ENCODE data around the gene NKD1.

The NKD1 gene

DNA sequence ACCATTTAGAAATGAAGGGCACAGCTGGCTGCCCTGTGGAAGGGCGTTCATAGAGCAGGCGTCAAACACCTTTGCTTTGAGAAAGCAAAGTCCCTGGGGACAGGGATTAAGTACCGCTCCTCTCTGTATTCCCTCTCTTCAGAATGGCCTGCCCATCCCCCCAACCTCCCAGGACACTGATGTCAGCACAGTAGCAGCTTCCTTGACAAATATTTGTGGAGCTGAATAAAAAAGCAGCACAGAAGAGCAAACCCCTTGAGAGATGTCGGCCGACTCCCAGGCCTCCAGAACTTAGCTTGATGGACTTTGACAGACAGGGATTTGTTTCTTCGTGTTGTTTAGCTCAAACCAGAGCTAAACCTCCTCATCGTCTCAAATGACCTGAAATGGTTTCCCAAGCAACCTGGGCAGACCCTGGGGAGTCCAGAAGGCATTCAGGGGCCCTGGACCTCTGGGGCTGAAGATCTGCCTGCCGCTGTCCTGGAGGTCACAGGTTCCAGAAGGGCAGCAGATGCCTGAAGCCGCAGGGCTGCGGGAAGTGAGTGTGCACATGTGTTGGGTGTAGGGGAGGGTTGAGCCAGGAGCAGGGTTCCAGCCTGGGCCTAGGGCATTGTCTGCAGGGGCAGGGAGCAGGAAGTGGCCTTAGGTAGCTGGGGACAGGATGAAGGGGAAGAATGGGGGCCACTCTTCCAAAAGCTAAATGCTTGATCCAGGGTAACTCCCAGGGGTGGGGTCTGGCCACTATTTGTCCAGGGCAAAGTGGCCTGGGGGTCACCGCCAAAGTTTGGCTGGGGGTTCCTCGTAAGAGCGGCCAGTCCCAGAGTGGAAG lies 42.3 kb upstream of the NKD1 start:
- no peak overlapping the region for H3K9ac ChIP-seq (ENCODE audit: low read length in 2 of 2)
- H3K4me3 ChIP-seq (ENCODE audit: low read length in 2 of 2) = no peak overlapping the region
- H3K27ac ChIP-seq (ENCODE audit: low read length) = no peak overlapping the region
- no peaks in the 10 kb centered on the region for H3K9me3 ChIP-seq (ENCODE audit: control insufficient read depth in 2 of 2, low read length in 2 of 2)
- no peaks in the 10 kb centered on the region for H3K27me3 ChIP-seq (ENCODE audit: control insufficient read depth in 1 of 2, insufficient read depth in 2 of 2, low read length in 2 of 2)
- no peaks in the 10 kb centered on the region for H3K4me1 ChIP-seq (ENCODE audit: control insufficient read depth, insufficient read depth, low read length)
- H3K36me3 ChIP-seq (ENCODE audit: control insufficient read depth in 2 of 2, insufficient read depth in 2 of 2, low read length in 2 of 2) = no peaks in the 10 kb centered on the region

- Histone ChIP-seq H3K4me1 (ENCODE audit: control insufficient read depth, insufficient read depth, low read length) (no peaks in the 10 kb centered on the region), H3K9me3 (ENCODE audit: control insufficient read depth in 2 of 2, low read length in 2 of 2) (no peaks in the 10 kb centered on the region), H3K27me3 (ENCODE audit: control insufficient read depth in 1 of 2, insufficient read depth in 2 of 2, low read length in 2 of 2) (no peaks in the 10 kb centered on the region)
These were observed 41.7 kb upstream of the NKD1 start for GRCh38 chr16:50506543-50506937.

DNA sequence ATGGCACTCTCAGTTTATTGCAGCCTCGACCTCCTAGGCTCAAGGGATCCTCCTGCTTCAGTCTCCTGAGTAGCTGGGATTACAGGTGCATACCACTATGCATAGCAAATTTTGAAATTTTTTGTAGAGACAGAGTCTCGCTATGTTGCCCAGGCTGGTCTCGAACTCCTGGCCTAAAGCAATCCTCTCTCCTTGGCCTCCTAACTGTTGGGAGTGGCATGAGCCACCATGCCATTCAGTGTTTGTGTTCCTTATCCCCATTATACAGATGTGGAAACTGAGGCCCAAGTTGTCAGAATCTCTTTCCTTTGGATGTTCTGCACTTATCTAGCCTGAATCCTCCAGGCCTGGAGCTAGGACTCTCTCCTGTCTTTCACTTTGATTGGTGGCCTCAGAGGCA lies 40.8 kb upstream of the NKD1 start:
- Histone ChIP-seq H3K36me3 (ENCODE audit: control insufficient read depth in 2 of 2, insufficient read depth in 2 of 2, low read length in 2 of 2) (no peaks in the 10 kb centered on the region), H3K9me3 (ENCODE audit: control insufficient read depth in 2 of 2, low read length in 2 of 2) (peaks cover 0 to under 1% of the 10 kb centered on the region in 2 donors), H3K27me3 (ENCODE audit: control insufficient read depth in 1 of 2, insufficient read depth in 2 of 2, low read length in 2 of 2) (no peaks in the 10 kb centered on the region), H3K4me3 (ENCODE audit: low read length in 2 of 2) (no peak overlapping the region), H3K27ac (ENCODE audit: low read length) (no peak overlapping the region), H3K4me1 (ENCODE audit: control insufficient read depth, insufficient read depth, low read length) (no peaks in the 10 kb centered on the region), H3K9ac (ENCODE audit: low read length in 2 of 2) (no peak overlapping the region)

More at GRCh38 chr16:50506543-50506937, 41.7 kb upstream of the NKD1 start:
- H3K9ac ChIP-seq (ENCODE audit: low read length in 2 of 2) = no peak overlapping the region
- no peak overlapping the region for H3K27ac ChIP-seq (ENCODE audit: low read length)
- H3K4me3 ChIP-seq (ENCODE audit: low read length in 2 of 2) = no peak overlapping the region
- no peaks in the 10 kb centered on the region for H3K36me3 ChIP-seq (ENCODE audit: control insufficient read depth in 2 of 2, insufficient read depth in 2 of 2, low read length in 2 of 2)

DNA sequence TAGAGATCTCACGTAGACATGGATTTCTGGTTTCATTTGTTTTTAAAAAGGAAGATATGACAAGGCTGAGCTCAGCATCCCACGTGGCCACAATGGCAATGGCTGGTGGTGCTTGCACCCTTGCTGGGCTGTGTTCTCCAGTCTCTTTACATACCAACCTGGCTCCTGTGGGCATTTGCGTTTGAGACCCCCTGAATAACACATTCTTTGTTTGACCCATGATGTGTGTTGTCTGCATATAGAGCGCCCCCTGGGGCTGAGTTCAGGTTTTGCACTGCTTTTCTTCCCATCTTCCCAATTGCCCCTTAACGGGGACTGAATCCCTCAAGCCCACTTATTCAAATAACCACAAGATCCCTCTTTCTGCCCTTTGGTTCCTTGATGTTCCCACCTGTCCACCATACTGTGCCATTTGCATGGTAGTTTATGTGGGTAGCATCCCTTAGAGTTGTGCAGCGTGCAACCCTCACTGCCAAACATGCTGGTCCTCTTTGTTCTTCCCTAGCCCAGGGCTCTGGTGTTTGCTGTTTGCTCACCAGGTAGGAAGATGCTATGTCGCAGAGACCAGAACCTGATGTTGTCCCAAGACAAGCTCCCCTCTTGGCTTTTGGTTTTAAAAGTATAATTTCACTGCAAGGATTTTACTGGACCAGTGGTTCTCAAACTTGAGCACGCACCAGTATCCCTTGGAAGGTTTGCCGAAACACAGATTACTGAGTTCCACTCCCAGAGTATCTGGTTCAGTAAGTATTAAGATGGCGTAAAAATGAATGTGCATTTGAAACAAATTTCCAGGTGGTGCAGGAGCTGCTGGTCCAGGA lies 38.5 kb upstream of the NKD1 start:
- H3K36me3 ChIP-seq (ENCODE audit: control insufficient read depth in 2 of 2, insufficient read depth in 2 of 2, low read length in 2 of 2) = no peaks in the 10 kb centered on the region
- no peaks in the 10 kb centered on the region for H3K4me1 ChIP-seq (ENCODE audit: control insufficient read depth, insufficient read depth, low read length)
- no peak overlapping the region for H3K27ac ChIP-seq (ENCODE audit: low read length)
- H3K27me3 ChIP-seq (ENCODE audit: control insufficient read depth in 1 of 2, insufficient read depth in 2 of 2, low read length in 2 of 2) = no peaks in the 10 kb centered on the region
- no peak overlapping the region for H3K9ac ChIP-seq (ENCODE audit: low read length in 2 of 2)
- peaks cover 0 to 3% of the 10 kb centered on the region in 2 donors for H3K9me3 ChIP-seq (ENCODE audit: control insufficient read depth in 2 of 2, low read length in 2 of 2)
- H3K4me3 ChIP-seq (ENCODE audit: low read length in 2 of 2) = no peak overlapping the region

- H3K4me3 ChIP-seq (ENCODE audit: low read length in 2 of 2) = no peak overlapping the region
- peaks cover 3 to 17% of the 10 kb centered on the region in 2 donors for H3K9me3 ChIP-seq (ENCODE audit: control insufficient read depth in 2 of 2, low read length in 2 of 2)
These were observed 33.0 kb upstream of the NKD1 start for GRCh38 chr16:50515218-50515617.

DNA sequence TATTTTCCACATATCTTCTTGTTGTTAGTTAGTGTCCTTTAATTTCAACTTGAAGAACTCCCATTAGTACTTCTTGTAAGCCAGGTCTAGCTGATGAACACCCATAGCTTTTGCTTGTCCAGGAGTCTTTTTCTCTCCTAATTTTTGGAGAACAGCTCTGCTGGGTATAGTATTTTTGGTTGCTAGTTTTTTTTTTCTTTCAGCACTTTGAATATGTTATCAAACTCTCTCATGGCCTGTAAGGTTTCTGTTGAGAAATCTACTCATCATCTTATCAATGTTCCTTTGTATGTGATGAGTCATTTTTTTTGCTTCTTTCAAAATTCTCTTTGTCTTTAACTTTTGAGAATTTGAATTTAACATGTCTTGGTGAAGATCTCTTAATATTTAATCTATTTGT lies 31.8 kb upstream of the NKD1 start:
- Histone ChIP-seq H3K4me3 (ENCODE audit: low read length in 2 of 2) (no peak overlapping the region), H3K36me3 (ENCODE audit: control insufficient read depth in 2 of 2, insufficient read depth in 2 of 2, low read length in 2 of 2) (no peaks in the 10 kb centered on the region), H3K9ac (ENCODE audit: low read length in 2 of 2) (no peak overlapping the region), H3K27me3 (ENCODE audit: control insufficient read depth in 1 of 2, insufficient read depth in 2 of 2, low read length in 2 of 2) (no peaks in the 10 kb centered on the region), H3K9me3 (ENCODE audit: control insufficient read depth in 2 of 2, low read length in 2 of 2) (peaks cover 3 to 17% of the 10 kb centered on the region in 2 donors), H3K4me1 (ENCODE audit: control insufficient read depth, insufficient read depth, low read length) (no peaks in the 10 kb centered on the region), H3K27ac (ENCODE audit: low read length) (no peak overlapping the region)

More at GRCh38 chr16:50515218-50515617, 33.0 kb upstream of the NKD1 start:
- no peaks in the 10 kb centered on the region for H3K4me1 ChIP-seq (ENCODE audit: control insufficient read depth, insufficient read depth, low read length)
- no peaks in the 10 kb centered on the region for H3K27me3 ChIP-seq (ENCODE audit: control insufficient read depth in 1 of 2, insufficient read depth in 2 of 2, low read length in 2 of 2)
- H3K9ac ChIP-seq (ENCODE audit: low read length in 2 of 2) = no peak overlapping the region
- no peaks in the 10 kb centered on the region for H3K36me3 ChIP-seq (ENCODE audit: control insufficient read depth in 2 of 2, insufficient read depth in 2 of 2, low read length in 2 of 2)
- no peak overlapping the region for H3K27ac ChIP-seq (ENCODE audit: low read length)

- Histone ChIP-seq H3K4me1 (ENCODE audit: control insufficient read depth, insufficient read depth, low read length) (no peaks in the 10 kb centered on the region), H3K27me3 (ENCODE audit: control insufficient read depth in 1 of 2, insufficient read depth in 2 of 2, low read length in 2 of 2) (no peaks in the 10 kb centered on the region), H3K36me3 (ENCODE audit: control insufficient read depth in 2 of 2, insufficient read depth in 2 of 2, low read length in 2 of 2) (no peaks in the 10 kb centered on the region), H3K27ac (ENCODE audit: low read length) (no peak overlapping the region), H3K9ac (ENCODE audit: low read length in 2 of 2) (no peak overlapping the region), H3K4me3 (ENCODE audit: low read length in 2 of 2) (no peak overlapping the region), H3K9me3 (ENCODE audit: control insufficient read depth in 2 of 2, low read length in 2 of 2) (peaks cover 3 to 17% of the 10 kb centered on the region in 2 donors)
These were observed 31.3 kb upstream of the NKD1 start for GRCh38 chr16:50516890-50517289.

GRCh38 chr16:50517450-50518252 lies 30.5 kb upstream of the NKD1 start:
- Histone ChIP-seq H3K4me1 (ENCODE audit: control insufficient read depth, insufficient read depth, low read length) (no peaks in the 10 kb centered on the region), H3K9me3 (ENCODE audit: control insufficient read depth in 2 of 2, low read length in 2 of 2) (peaks cover under 1 to 17% of the 10 kb centered on the region in 2 donors), H3K27ac (ENCODE audit: low read length) (no peak overlapping the region), H3K4me3 (ENCODE audit: low read length in 2 of 2) (no peak overlapping the region), H3K36me3 (ENCODE audit: control insufficient read depth in 2 of 2, insufficient read depth in 2 of 2, low read length in 2 of 2) (no peaks in the 10 kb centered on the region), H3K9ac (ENCODE audit: low read length in 2 of 2) (no peak overlapping the region), H3K27me3 (ENCODE audit: control insufficient read depth in 1 of 2, insufficient read depth in 2 of 2, low read length in 2 of 2) (no peaks in the 10 kb centered on the region)

DNA sequence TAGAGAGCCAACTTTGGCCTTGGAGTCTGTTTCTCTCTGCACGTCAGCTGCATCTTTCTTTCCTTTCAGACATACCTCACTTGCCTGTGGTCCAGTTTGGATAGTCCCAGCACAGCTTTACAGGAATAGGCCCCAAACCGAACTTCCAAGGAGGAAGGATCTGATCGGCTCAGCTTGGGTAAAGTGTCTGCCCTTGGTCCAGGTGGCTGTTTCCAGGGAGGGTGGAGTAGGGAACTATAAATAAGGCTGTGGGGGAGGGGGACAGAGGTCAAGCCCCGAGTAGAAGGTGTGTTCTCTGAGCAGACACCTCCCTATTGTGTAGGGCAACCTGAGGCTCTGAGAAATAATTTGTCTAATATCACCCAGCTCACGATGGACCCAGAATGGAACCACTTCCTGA lies 29.2 kb upstream of the NKD1 start:
- H3K9me3 ChIP-seq (ENCODE audit: control insufficient read depth in 2 of 2, low read length in 2 of 2) = peaks cover 0 to 17% of the 10 kb centered on the region in 2 donors
- H3K9ac ChIP-seq (ENCODE audit: low read length in 2 of 2) = no peak overlapping the region
- no peak overlapping the region for H3K4me3 ChIP-seq (ENCODE audit: low read length in 2 of 2)
- H3K27me3 ChIP-seq (ENCODE audit: control insufficient read depth in 1 of 2, insufficient read depth in 2 of 2, low read length in 2 of 2) = peaks cover 0 to 3% of the 10 kb centered on the region in 2 donors
- no peaks in the 10 kb centered on the region for H3K4me1 ChIP-seq (ENCODE audit: control insufficient read depth, insufficient read depth, low read length)
- H3K27ac ChIP-seq (ENCODE audit: low read length) = no peak overlapping the region
- no peaks in the 10 kb centered on the region for H3K36me3 ChIP-seq (ENCODE audit: control insufficient read depth in 2 of 2, insufficient read depth in 2 of 2, low read length in 2 of 2)

- Histone ChIP-seq H3K27ac (ENCODE audit: low read length) (no peak overlapping the region), H3K27me3 (ENCODE audit: control insufficient read depth in 1 of 2, insufficient read depth in 2 of 2, low read length in 2 of 2) (peaks cover 0 to 3% of the 10 kb centered on the region in 2 donors), H3K4me3 (ENCODE audit: low read length in 2 of 2) (no peak overlapping the region), H3K9ac (ENCODE audit: low read length in 2 of 2) (no peak overlapping the region), H3K36me3 (ENCODE audit: control insufficient read depth in 2 of 2, insufficient read depth in 2 of 2, low read length in 2 of 2) (no peaks in the 10 kb centered on the region), H3K4me1 (ENCODE audit: control insufficient read depth, insufficient read depth, low read length) (no peaks in the 10 kb centered on the region), H3K9me3 (ENCODE audit: control insufficient read depth in 2 of 2, low read length in 2 of 2) (peaks cover 0 to 17% of the 10 kb centered on the region in 2 donors)
These were observed 28.6 kb upstream of the NKD1 start for GRCh38 chr16:50519602-50520001.
